Right lobe of liver (tissue), 6 donors: ENCODE measurements around the gene TCFL5. TPM values are rescaled to one million over a fixed set of nuclear protein-coding genes. Genes with fewer than 3 reads are reported as not detected.
A peak's percentile ranks its signal among the peaks of the same experiment; 100 is the strongest.

Experiments used
- ATAC-seq, 4 donors: fragments of 200-7000 bp; cut with Tn5 transposase; one replicate each; pipeline ENCODE4 v1.9.1; 2020; ENCODE audit warnings: mild to moderate bottlenecking in 4 of 4, moderate library complexity in 4 of 4
- DNase-seq, 3 donors: peaks; one replicate each; pipeline ENCODE4 v3.0.0-alpha.2; 2020
- H3K27ac ChIP-seq, 3 donors: fragments of 200-600 bp; one replicate each; pipeline ENCODE4 v1.8.0; 2022
- H3K27me3 ChIP-seq, 2 donors: fragments of 200-600 bp; one replicate each; pipeline ENCODE4 v1.8.0; 2022
- H3K36me3 ChIP-seq, 4 donors: fragments of 200-600 bp; sonication (generic) in 1 of 4; one replicate each; pipeline versions ENCODE4 v1.5.1 to v1.8.0; 2017 to 2022; ENCODE audit warnings: control low read depth in 1 of 4
- H3K4me1 ChIP-seq, 4 donors: fragments of 200-600 bp; sonication (generic) in 1 of 4; one replicate each; pipeline versions ENCODE4 v1.5.1 to v1.8.0; 2017 to 2022; ENCODE audit warnings: control low read depth in 1 of 4
- H3K4me3 ChIP-seq, 3 donors: fragments of 200-600 bp; one replicate each; pipeline ENCODE4 v1.8.0; 2022
- H3K9me3 ChIP-seq, 4 donors: fragments of 200-600 bp; sonication (generic) in 1 of 4; one replicate each; pipeline versions ENCODE4 v1.5.1 to v1.8.0; 2017 to 2022; ENCODE audit warnings: control low read depth in 1 of 4
- POLR2A ChIP-seq: fragments of 450-650 bp; IDR thresholded peaks from one replicate; pipeline ENCODE4 v1.6.1; 2017; ENCODE audit warnings: antibody characterized with exemption, mild to moderate bottlenecking
- WGBS: methylation state at CpG from one replicate; pipeline ENCODE4 v1.1.6; 2018; ENCODE audit warnings: low coverage, low lambda C conversion rate; ENCODE audit not compliant: insufficient coverage; ENCODE audit errors: missing lambda C conversion rate; 5-methylcytosine and 5-hydroxymethylcytosine counted together
- intact Hi-C, 2 donors: fragments of 100-400 bp; cut with DNase I; formaldehyde crosslinking; loops; one replicate each; pipeline versions ENCODE4 v1.11.2 to v1.14.1; 2022
- total RNA-seq, 6 experiments: library from RNA; depleted of rRNA in 2 of 6; stranded (reverse); fragments of >200 nt in 2 of 6; fragmentation: NEBNext Ultra II Directional in 3 of 6; extraction: Animal tissue kit (Norgen Biotek cat#: 25700) in 3 of 6; gene quantifications; one replicate each; pipeline versions ENCODE4 v1.1.0 to v1.2.4, GENCODE V29; 2016 to 2023
- TF ChIP-seq, protein P1 (sequence below), 4 donors: fragments of 200-600 bp in 3 of 4; fragments of 450-650 bp in 1 of 4; IDR thresholded peaks; one replicate each; pipeline versions ENCODE4 v1.5.1 to v1.8.0; 2016 to 2022; ENCODE audit warnings: antibody characterized with exemption in 4 of 4, mild to moderate bottlenecking in 2 of 4
- donor health status: DM: no; HTN: yes; CAD: no.
- donor health status: DM: no; HTN: no; CAD: no.
- donor health status: DM: no; HTN: no; CAD: no.
- donor health status: DM: no; HTN: yes; CAD: no.
- donor health status: DM: no; HTN: yes; CAD: no.

Gene TCFL5
- total RNA-seq, 6 experiments from 2014 or later, result 2.9 to 5.1 (median 3.9) TPM

DNA sequence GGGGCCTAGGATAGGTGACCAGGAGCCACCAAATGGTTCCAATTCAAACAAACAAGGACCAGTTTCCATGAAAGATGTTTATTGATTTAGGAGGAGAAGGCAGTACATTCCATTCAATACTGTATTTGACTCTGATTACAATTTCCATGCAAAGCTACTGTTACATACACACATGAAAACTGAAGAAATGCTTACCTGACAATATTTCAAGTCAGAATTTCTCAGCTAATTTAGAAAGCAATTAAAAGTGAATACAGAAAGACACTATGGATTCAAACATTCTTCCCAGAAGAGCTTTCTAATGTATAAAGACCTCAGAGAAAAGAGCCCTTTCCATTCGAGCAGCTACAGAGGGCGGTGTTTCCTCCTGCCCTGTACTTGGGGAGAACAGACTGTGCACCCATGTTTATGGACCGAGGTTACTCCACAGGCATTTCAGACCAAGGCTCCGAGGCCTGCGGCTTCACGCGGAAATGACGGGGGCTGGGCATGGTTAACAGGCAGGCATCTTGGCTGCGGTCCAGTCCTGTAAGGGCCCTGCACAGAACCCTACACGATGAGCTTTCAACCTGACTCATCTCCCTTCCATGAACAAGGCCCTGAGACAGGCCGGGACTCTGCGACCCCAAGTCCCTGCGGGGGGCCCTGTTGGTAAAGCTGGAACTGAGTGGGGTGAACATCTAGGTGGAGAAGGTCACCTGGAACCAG is 25.7 kb upstream of the TCFL5 start:
- no peaks in the 10 kb centered on the region for H3K9me3 ChIP-seq
- H3K27ac ChIP-seq, result no peak overlapping the region
- DNase-seq, result peak; percentile 61 to 71 (median 63)
- H3K4me3 ChIP-seq, result no peak overlapping the region
- peak; percentile 50 to 62 (median 58) for ATAC-seq
- no peak for TF ChIP-seq POLR2A
- TF ChIP-seq, protein P1, sequence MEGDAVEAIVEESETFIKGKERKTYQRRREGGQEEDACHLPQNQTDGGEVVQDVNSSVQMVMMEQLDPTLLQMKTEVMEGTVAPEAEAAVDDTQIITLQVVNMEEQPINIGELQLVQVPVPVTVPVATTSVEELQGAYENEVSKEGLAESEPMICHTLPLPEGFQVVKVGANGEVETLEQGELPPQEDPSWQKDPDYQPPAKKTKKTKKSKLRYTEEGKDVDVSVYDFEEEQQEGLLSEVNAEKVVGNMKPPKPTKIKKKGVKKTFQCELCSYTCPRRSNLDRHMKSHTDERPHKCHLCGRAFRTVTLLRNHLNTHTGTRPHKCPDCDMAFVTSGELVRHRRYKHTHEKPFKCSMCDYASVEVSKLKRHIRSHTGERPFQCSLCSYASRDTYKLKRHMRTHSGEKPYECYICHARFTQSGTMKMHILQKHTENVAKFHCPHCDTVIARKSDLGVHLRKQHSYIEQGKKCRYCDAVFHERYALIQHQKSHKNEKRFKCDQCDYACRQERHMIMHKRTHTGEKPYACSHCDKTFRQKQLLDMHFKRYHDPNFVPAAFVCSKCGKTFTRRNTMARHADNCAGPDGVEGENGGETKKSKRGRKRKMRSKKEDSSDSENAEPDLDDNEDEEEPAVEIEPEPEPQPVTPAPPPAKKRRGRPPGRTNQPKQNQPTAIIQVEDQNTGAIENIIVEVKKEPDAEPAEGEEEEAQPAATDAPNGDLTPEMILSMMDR (IDR thresholded peaks at IDR 0.05), result no peak
- 29% methylated on average over 1 of the region's 13 CpGs for WGBS
- peaks cover 0 to 55% (median 23%) of the 10 kb centered on the region in 4 donors for H3K36me3 ChIP-seq
- H3K4me1 ChIP-seq, result peaks cover 0 to 21% (median 10%) of the 10 kb centered on the region in 4 donors
- H3K27me3 ChIP-seq, result no peaks in the 10 kb centered on the region
- intact Hi-C loops, result no loop called here

DNA sequence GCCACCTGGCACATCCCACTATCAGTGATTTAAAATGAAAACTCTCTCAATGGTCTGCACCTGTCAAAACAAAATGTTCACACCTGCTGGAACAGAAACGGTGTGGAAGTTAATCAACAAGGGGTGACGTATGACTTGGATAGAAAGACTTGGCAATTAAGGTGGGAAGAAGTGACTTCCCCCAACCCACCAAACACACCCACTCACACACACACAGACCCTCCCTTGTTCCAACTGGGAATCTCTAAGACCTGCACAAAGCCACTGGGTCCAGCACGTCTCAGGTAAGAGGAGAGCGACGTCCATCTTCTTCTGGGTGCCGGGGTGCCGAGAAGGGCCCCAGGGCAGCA is 25.1 kb upstream of the TCFL5 start:
- no peaks in the 10 kb centered on the region for H3K27me3 ChIP-seq
- no peaks in the 10 kb centered on the region for H3K9me3 ChIP-seq
- peaks cover 0 to 52% (median 19%) of the 10 kb centered on the region in 4 donors for H3K36me3 ChIP-seq
- intact Hi-C loops, result no loop called here
- no peak overlapping the region for H3K27ac ChIP-seq
- 56% methylated on average over 2 of the region's 7 CpGs for WGBS
- peaks cover 0 to 21% (median 10%) of the 10 kb centered on the region in 4 donors for H3K4me1 ChIP-seq
- peak in 1 of 3 donors; percentile 28 for DNase-seq
- no peak for TF ChIP-seq POLR2A
- TF ChIP-seq, protein P1 (IDR thresholded peaks at IDR 0.05), result no peak
- no peak for ATAC-seq
- H3K4me3 ChIP-seq, result no peak overlapping the region

DNA sequence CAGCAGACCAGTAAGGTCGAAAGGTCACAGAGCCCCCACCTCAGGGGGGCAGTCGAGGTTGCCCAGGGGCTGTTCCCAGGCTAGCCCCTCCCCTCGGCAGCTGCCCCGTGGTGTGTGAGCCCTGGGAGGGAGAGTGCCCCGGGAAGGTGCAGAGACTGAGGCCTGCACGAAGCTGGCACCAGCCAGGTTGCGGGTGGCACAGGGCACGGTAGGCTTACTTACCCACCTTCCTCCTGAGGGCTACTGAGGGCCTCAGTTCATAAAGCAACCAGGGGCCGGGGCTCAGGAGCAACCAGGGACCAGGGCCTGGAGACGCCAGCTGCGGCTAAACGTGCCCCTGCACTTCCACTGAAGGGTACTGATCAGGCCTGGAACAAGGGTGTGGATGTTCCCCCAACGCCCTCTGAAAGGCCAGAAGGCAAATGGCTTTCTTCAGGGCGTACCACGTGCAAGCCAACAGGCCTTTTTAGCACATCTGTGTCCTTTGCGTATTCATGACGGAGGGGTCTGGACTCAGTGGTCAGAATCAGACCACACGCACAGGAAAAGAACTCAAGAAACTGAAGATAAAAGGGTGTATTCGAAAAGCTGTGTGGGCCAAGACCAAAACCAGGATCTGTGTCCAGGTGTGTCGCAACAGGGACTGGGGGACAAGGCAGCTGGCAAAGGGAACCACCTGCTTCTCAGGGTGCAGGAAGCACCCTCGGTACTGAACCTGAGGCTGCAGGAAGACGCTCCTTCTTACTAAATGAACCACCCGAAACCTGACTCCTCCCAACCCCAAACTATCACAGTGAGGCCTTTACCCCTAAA is 24.5 kb upstream of the TCFL5 start:
- peak in 1 of 3 donors; percentile 64 for DNase-seq
- no peak overlapping the region for H3K4me3 ChIP-seq
- H3K27me3 ChIP-seq, result no peaks in the 10 kb centered on the region
- no peak overlapping the region for H3K27ac ChIP-seq
- H3K9me3 ChIP-seq, result no peaks in the 10 kb centered on the region
- peak; percentile 3 to 61 (median 24) for ATAC-seq
- 69% methylated on average over 10 of the region's 23 CpGs for WGBS
- intact Hi-C loops, result no loop called here
- H3K4me1 ChIP-seq, result peaks cover 0 to 21% (median 10%) of the 10 kb centered on the region in 4 donors
- TF ChIP-seq POLR2A, result no peak
- TF ChIP-seq, protein P1 (IDR thresholded peaks at IDR 0.05), result no peak
- peaks cover 0 to 51% (median 19%) of the 10 kb centered on the region in 4 donors for H3K36me3 ChIP-seq

DNA sequence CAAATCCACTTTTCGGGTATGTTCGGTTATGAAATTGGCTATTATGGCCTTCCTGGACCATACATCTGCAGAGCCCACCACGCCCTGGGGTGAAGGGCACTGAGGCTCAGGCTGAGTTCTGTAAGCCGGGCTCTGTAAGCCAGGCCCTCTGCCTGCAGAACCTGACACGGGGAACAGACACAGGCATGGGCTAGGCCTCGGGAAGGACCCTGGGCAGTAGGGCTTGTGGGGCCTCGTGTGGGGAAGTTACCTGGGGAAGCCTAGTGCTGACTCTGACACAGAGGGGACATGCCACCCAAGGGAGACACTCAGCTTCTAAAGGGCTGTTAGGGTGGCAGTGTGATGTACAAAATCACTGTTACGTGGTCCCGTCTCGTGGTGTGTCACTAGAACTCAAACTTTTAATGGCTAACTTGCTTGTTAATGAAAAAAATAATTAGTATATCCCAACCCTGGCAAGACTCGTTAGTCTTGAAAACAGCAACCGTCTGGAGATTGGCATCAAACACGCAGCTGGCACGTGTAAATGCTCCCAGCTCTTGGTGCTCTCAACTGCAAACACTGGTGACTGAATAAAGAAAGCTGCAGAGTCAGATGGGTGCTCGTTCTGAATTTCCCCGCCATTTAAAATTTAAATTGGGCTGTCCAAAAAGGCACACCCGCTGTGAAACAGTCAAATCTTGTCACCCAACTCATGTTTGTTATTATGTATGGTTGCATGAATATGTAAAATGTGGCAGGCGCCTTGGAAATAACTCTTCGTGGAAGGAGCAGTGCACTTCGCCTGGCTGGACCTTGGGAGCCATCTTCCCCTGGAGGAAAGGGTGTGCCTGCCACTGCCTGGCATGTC is 23.6 kb upstream of the TCFL5 start:
- peak in 1 of 3 donors; percentile 15 for DNase-seq
- peaks cover 0 to 50% (median 13%) of the 10 kb centered on the region in 4 donors for H3K36me3 ChIP-seq
- peaks cover 0 to 21% (median 10%) of the 10 kb centered on the region in 4 donors for H3K4me1 ChIP-seq
- TF ChIP-seq POLR2A, result no peak
- TF ChIP-seq, protein P1 (IDR thresholded peaks at IDR 0.05), result no peak
- no peak overlapping the region for H3K4me3 ChIP-seq
- ATAC-seq, result no peak
- no peaks in the 10 kb centered on the region for H3K9me3 ChIP-seq
- no peaks in the 10 kb centered on the region for H3K27me3 ChIP-seq
- H3K27ac ChIP-seq, result no peak overlapping the region
- intact Hi-C loops, result no loop called here
- WGBS, result 76% methylated on average over 10 of the region's 20 CpGs
